ENCODE results near the gene E2F6. TPM values are rescaled to one million over a fixed set of nuclear protein-coding genes. Genes with fewer than 3 reads are reported as not detected.
A peak's percentile ranks its signal among the peaks of the same experiment; 100 is the strongest.

The E2F6 gene
- polyA plus RNA-seq, 1 donor from 2014 or later = 39.1 TPM

DNA sequence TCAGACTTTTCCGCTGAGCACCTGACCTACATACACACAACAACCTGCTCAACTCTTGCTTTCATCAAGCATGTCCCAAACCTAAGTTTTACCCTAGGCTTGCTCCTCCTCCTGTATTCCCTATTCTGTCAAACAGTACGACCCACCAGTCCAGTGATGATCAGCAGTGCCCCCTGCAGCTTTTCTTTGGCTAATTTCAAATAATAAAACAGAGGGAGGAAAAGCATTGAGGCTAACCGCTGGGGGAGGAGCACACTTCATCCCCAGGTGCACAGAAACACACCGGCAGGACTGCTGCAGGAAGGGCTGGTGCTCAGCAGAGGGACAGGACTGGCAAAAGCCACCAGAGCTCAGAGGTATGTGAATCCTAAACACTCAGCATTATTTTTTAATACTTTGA lies 21.2 kb downstream of the E2F6 start:
- no peak overlapping the region for H3K27ac ChIP-seq (ENCODE audit: low read length)
- no peak overlapping the region for H3K4me2 ChIP-seq (ENCODE audit: low read length)
- H2AFZ ChIP-seq (ENCODE audit: low read depth, low read length) = no peak overlapping the region
- H3K9ac ChIP-seq (ENCODE audit: low read length) = no peak overlapping the region
- no peaks in the 10 kb centered on the region for H3K9me2 ChIP-seq (ENCODE audit: insufficient read depth, low read length)
- no peaks in the 10 kb centered on the region for H3F3A ChIP-seq (ENCODE audit: insufficient read depth, low read length, poor library complexity, severe bottlenecking)
- H3K9me3 ChIP-seq (ENCODE audit: low read length) = no peaks in the 10 kb centered on the region
- no peaks in the 10 kb centered on the region for H4K20me1 ChIP-seq (ENCODE audit: insufficient read depth)
- H3K36me3 ChIP-seq (ENCODE audit: insufficient read depth, low read length) = no peaks in the 10 kb centered on the region
- H3K79me2 ChIP-seq (replicated peaks; ENCODE audit: insufficient read depth, low read length) = no peaks in the 10 kb centered on the region
- H3K27me3 ChIP-seq (ENCODE audit: insufficient read depth, low read depth, low read length) = no peaks in the 10 kb centered on the region
- no peak overlapping the region for H3K4me3 ChIP-seq (ENCODE audit: low read length)
- no peak for TF ChIP-seq POLR2AphosphoS5 (IDR thresholded peaks at IDR 0.05)
- no peak for TF ChIP-seq MXI1 (conservative IDR thresholded peaks at IDR 0.05; ENCODE audit: poor library complexity, severe bottlenecking)
- TF ChIP-seq EZH2 (IDR thresholded peaks at IDR 0.05; ENCODE audit: borderline replicate concordance, insufficient read depth, low read length, poor library complexity, severe bottlenecking) = no peak
- TF ChIP-seq RAD21 (conservative IDR thresholded peaks at IDR 0.05) = peak; percentile 61
- TF ChIP-seq, protein P1, sequence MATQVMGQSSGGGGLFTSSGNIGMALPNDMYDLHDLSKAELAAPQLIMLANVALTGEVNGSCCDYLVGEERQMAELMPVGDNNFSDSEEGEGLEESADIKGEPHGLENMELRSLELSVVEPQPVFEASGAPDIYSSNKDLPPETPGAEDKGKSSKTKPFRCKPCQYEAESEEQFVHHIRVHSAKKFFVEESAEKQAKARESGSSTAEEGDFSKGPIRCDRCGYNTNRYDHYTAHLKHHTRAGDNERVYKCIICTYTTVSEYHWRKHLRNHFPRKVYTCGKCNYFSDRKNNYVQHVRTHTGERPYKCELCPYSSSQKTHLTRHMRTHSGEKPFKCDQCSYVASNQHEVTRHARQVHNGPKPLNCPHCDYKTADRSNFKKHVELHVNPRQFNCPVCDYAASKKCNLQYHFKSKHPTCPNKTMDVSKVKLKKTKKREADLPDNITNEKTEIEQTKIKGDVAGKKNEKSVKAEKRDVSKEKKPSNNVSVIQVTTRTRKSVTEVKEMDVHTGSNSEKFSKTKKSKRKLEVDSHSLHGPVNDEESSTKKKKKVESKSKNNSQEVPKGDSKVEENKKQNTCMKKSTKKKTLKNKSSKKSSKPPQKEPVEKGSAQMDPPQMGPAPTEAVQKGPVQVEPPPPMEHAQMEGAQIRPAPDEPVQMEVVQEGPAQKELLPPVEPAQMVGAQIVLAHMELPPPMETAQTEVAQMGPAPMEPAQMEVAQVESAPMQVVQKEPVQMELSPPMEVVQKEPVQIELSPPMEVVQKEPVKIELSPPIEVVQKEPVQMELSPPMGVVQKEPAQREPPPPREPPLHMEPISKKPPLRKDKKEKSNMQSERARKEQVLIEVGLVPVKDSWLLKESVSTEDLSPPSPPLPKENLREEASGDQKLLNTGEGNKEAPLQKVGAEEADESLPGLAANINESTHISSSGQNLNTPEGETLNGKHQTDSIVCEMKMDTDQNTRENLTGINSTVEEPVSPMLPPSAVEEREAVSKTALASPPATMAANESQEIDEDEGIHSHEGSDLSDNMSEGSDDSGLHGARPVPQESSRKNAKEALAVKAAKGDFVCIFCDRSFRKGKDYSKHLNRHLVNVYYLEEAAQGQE (IDR thresholded peaks at IDR 0.05; ENCODE audit: borderline replicate concordance) = no peak
- TF ChIP-seq, protein P2, sequence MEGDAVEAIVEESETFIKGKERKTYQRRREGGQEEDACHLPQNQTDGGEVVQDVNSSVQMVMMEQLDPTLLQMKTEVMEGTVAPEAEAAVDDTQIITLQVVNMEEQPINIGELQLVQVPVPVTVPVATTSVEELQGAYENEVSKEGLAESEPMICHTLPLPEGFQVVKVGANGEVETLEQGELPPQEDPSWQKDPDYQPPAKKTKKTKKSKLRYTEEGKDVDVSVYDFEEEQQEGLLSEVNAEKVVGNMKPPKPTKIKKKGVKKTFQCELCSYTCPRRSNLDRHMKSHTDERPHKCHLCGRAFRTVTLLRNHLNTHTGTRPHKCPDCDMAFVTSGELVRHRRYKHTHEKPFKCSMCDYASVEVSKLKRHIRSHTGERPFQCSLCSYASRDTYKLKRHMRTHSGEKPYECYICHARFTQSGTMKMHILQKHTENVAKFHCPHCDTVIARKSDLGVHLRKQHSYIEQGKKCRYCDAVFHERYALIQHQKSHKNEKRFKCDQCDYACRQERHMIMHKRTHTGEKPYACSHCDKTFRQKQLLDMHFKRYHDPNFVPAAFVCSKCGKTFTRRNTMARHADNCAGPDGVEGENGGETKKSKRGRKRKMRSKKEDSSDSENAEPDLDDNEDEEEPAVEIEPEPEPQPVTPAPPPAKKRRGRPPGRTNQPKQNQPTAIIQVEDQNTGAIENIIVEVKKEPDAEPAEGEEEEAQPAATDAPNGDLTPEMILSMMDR (IDR thresholded peaks at IDR 0.05; ENCODE audit: poor library complexity, severe bottlenecking) = peak; percentile 45
- TF ChIP-seq SMC3 (conservative IDR thresholded peaks at IDR 0.05; ENCODE audit: poor library complexity) = peak; percentile 64
- TF ChIP-seq EP300 (conservative IDR thresholded peaks at IDR 0.05; ENCODE audit: poor library complexity, severe bottlenecking) = no peak

- H3K9me3 ChIP-seq (ENCODE audit: low read length) = peaks cover 3% of the 10 kb centered on the region
- no peaks in the 10 kb centered on the region for H3K27me3 ChIP-seq (ENCODE audit: insufficient read depth, low read depth, low read length)
- no peak overlapping the region for H3K9ac ChIP-seq (ENCODE audit: low read length)
- no peaks in the 10 kb centered on the region for H3K36me3 ChIP-seq (ENCODE audit: insufficient read depth, low read length)
- no peaks in the 10 kb centered on the region for H4K20me1 ChIP-seq (ENCODE audit: insufficient read depth)
- H2AFZ ChIP-seq (ENCODE audit: low read depth, low read length) = no peak overlapping the region
- H3F3A ChIP-seq (ENCODE audit: insufficient read depth, low read length, poor library complexity, severe bottlenecking) = no peaks in the 10 kb centered on the region
- H3K9me2 ChIP-seq (ENCODE audit: insufficient read depth, low read length) = no peaks in the 10 kb centered on the region
- no peak overlapping the region for H3K4me2 ChIP-seq (ENCODE audit: low read length)
- no peak overlapping the region for H3K4me3 ChIP-seq (ENCODE audit: low read length)
- no peaks in the 10 kb centered on the region for H3K79me2 ChIP-seq (replicated peaks; ENCODE audit: insufficient read depth, low read length)
- H3K27ac ChIP-seq (ENCODE audit: low read length) = no peak overlapping the region
- TF ChIP-seq, protein P2 (IDR thresholded peaks at IDR 0.05; ENCODE audit: poor library complexity, severe bottlenecking) = no peak
- TF ChIP-seq EP300 (conservative IDR thresholded peaks at IDR 0.05; ENCODE audit: poor library complexity, severe bottlenecking) (no peak), POLR2AphosphoS5 (IDR thresholded peaks at IDR 0.05) (no peak), MXI1 (conservative IDR thresholded peaks at IDR 0.05; ENCODE audit: poor library complexity, severe bottlenecking) (no peak), RAD21 (conservative IDR thresholded peaks at IDR 0.05) (no peak), SMC3 (conservative IDR thresholded peaks at IDR 0.05; ENCODE audit: poor library complexity) (no peak)
- TF ChIP-seq, protein P1 (IDR thresholded peaks at IDR 0.05; ENCODE audit: borderline replicate concordance) = no peak
Observed at GRCh38 chr2:11438555-11439080, 27.3 kb downstream of the E2F6 start.

Data from neural cell (in vitro differentiated cells).